ENCODE measurements around the gene ELOVL6. TPM values are rescaled to one million over a fixed set of nuclear protein-coding genes. Genes with fewer than 3 reads are reported as not detected.
A peak's percentile ranks its signal among the peaks of the same experiment; 100 is the strongest.

The ELOVL6 gene
- total RNA-seq, 2 experiments from 2014 or later = 1.6 to 2.9 TPM

- no peaks in the 10 kb centered on the region for H3K9me3 Mint-ChIP-seq
- Histone ChIP-seq H3K27ac (ENCODE audit: low read depth in 1 of 2, low read length in 2 of 2) (no peak overlapping the region), H3K36me3 (ENCODE audit: insufficient read depth, low read length) (no peaks in the 10 kb centered on the region), H3K4me3 (ENCODE audit: low read length) (no peak overlapping the region), H3K4me1 (ENCODE audit: insufficient read depth, low read length) (peaks cover 8% of the 10 kb centered on the region), H3K27me3 (ENCODE audit: control insufficient read depth in 1 of 2, insufficient read depth in 2 of 2, low read length in 2 of 2) (no peaks in the 10 kb centered on the region), H3K9me3 (ENCODE audit: control insufficient read depth in 1 of 2, insufficient read depth in 1 of 2, low read length in 2 of 2) (no peaks in the 10 kb centered on the region)
- no peaks in the 10 kb centered on the region for H3K27me3 Mint-ChIP-seq
- H3K4me1 Mint-ChIP-seq (ENCODE audit: low read depth) = peaks cover 15% of the 10 kb centered on the region
- H3K27ac Mint-ChIP-seq = no peak overlapping the region
- H3K36me3 Mint-ChIP-seq (ENCODE audit: low read depth) = no peaks in the 10 kb centered on the region
- peak in 4 of 14 experiments; percentile 4 to 24 (median 12) for DNase-seq
- POLR2A ChIA-PET = interaction anchor here (0.7 kb wide), 1 partner anchor 259 kb away, joined by 4 read pairs; no protein-coding TSS in a partner anchor
- intact Hi-C loops (cut with DNase I, micrococcal nuclease) = no loop called here
- TF ChIP-seq CTCF (IDR thresholded peaks at IDR 0.05) = no peak
- ATAC-seq (ENCODE audit: poor library complexity) = no peak
- CTCF ChIA-PET = interaction anchor here (0.9 to 1.0 kb wide), 2 partner anchors 107 to 156 kb away, joined by 3 read pairs; no protein-coding TSS in a partner anchor
- no peak overlapping the region for H3K4me3 Mint-ChIP-seq
Observed at GRCh38 chr4:110055158-110055768, 143.2 kb downstream of the ELOVL6 start.

GRCh38 chr4:110049951-110050925 lies 148.2 kb downstream of the ELOVL6 start:
- no peak overlapping the region for H3K27ac Mint-ChIP-seq

More at GRCh38 chr4:110049951-110050925, 148.2 kb downstream of the ELOVL6 start:
- Mint-ChIP-seq H3K4me1 (ENCODE audit: low read depth) (no peaks in the 10 kb centered on the region), H3K4me3 (no peak overlapping the region), H3K36me3 (ENCODE audit: low read depth) (no peaks in the 10 kb centered on the region), H3K27me3 (no peaks in the 10 kb centered on the region), H3K9me3 (no peaks in the 10 kb centered on the region)
- intact Hi-C loops (cut with DNase I, micrococcal nuclease) = loop anchor here (1.0 to 2.0 kb wide), 3 partner anchors 161 to 463 kb away; no protein-coding TSS in a partner anchor
- H3K27me3 ChIP-seq (ENCODE audit: control insufficient read depth in 1 of 2, insufficient read depth in 2 of 2, low read length in 2 of 2) = no peaks in the 10 kb centered on the region
- peak; percentile 18 to 72 (median 44) for DNase-seq
- peak; percentile 71 for ATAC-seq (ENCODE audit: poor library complexity)
- TF ChIP-seq CTCF (IDR thresholded peaks at IDR 0.05) = peak; percentile 85
- H3K4me1 ChIP-seq (ENCODE audit: insufficient read depth, low read length) = no peaks in the 10 kb centered on the region
- no peaks in the 10 kb centered on the region for H3K36me3 ChIP-seq (ENCODE audit: insufficient read depth, low read length)
- no peak overlapping the region for H3K4me3 ChIP-seq (ENCODE audit: low read length)
- no peaks in the 10 kb centered on the region for H3K9me3 ChIP-seq (ENCODE audit: control insufficient read depth in 1 of 2, insufficient read depth in 1 of 2, low read length in 2 of 2)
- H3K27ac ChIP-seq (ENCODE audit: low read depth in 1 of 2, low read length in 2 of 2) = no peak overlapping the region
- ChIA-PET CTCF (interaction anchor here (0.5 to 3.3 kb wide), 12 partner anchors 9 to 468 kb away, joined by 3 to 12 read pairs (median 3); partner anchors contain the start of gene ELOVL6), POLR2A (interaction anchor here (0.6 to 1.8 kb wide), 2 partner anchors 115 to 146 kb away, joined by 3 to 4 read pairs; no protein-coding TSS in a partner anchor)
